Kidney (tissue), 14 donors: Measurements from ENCODE around the gene KRTAP5-1. TPM values are rescaled to one million over a fixed set of nuclear protein-coding genes. Genes with fewer than 3 reads are reported as not detected.

Experiments used
- DNase-seq, 5 donors: peaks; one replicate each; pipeline ENCODE4 v3.0.0-alpha.2; 2013 to 2020
- FAIRE-seq: peaks from 2 replicates; lab custom pipeline; 2012; peaks lifted over from hg19 to GRCh38; lab: Jason Lieb, UNC
- H3K27ac ChIP-seq, 2 donors: one replicate each; pipeline ENCODE4 v1.7.0; 2013; ENCODE audit warnings: low read depth in 2 of 2, low read length in 2 of 2, inconsistent platforms in 1 of 2
- H3K27me3 ChIP-seq: one replicate; pipeline ENCODE4 v1.7.1; 2013; ENCODE audit warnings: low read length, inconsistent platforms; ENCODE audit not compliant: control insufficient read depth, insufficient read depth
- H3K36me3 ChIP-seq, 3 donors: one replicate each; pipeline versions ENCODE4 v1.7.0 to v1.7.1; 2013; ENCODE audit warnings: low read length in 3 of 3, control low read depth in 1 of 3, inconsistent platforms in 1 of 3; ENCODE audit not compliant: insufficient read depth in 3 of 3, control insufficient read depth in 2 of 3
- H3K4me1 ChIP-seq, 3 donors: one replicate each; pipeline versions ENCODE4 v1.7.0 to v1.7.1; 2013; ENCODE audit warnings: low read length in 3 of 3, inconsistent platforms in 1 of 3, low read depth in 1 of 3; ENCODE audit not compliant: control insufficient read depth in 2 of 3, insufficient read depth in 2 of 3
- H3K4me3 ChIP-seq, 3 donors: one replicate each; pipeline versions ENCODE4 v1.7.0 to v1.8.1; 2013; ENCODE audit warnings: low read length in 3 of 3, control low read depth in 1 of 3, inconsistent platforms in 1 of 3
- H3K9ac ChIP-seq, 3 donors: one replicate each; pipeline versions ENCODE4 v1.7.0 to v1.7.1; 2013; ENCODE audit warnings: low read length in 3 of 3, control low read depth in 1 of 3, inconsistent platforms in 1 of 3
- H3K9me3 ChIP-seq, 3 donors: one replicate each; pipeline versions ENCODE4 v1.7.0 to v1.7.1; 2013; ENCODE audit warnings: low read length in 3 of 3, control low read depth in 1 of 3, inconsistent platforms in 1 of 3; ENCODE audit not compliant: control insufficient read depth in 2 of 3, insufficient read depth in 1 of 3
- intact Hi-C: fragments of 100-400 bp; cut with DNase I; formaldehyde crosslinking; loops from one replicate; pipeline ENCODE4 v1.11.1; 2022
- polyA plus RNA-seq: library from polyadenylated mRNA; stranded (reverse); fragments of 350-450 nt; fragmentation: Illumina TruSeq; extraction: RNeasy Lipid Tissue Mini Kit (QIAGEN cat#74804); gene quantifications from one replicate; pipeline ENCODE4 v1.2.3, GENCODE V29; 2014; ENCODE audit warnings: low read depth, low replicate concordance; ENCODE audit not compliant: insufficient read depth
- total RNA-seq: library from RNA; stranded (reverse); fragmentation: NEBNext Ultra II Directional; extraction: Animal tissue kit (Norgen Biotek cat#: 25700); gene quantifications from one replicate; pipeline ENCODE4 v1.2.1, GENCODE V29; 2021
- TF ChIP-seq, protein P1 (sequence below): IDR thresholded peaks from 3 replicates; pipeline ENCODE4 v1.5.1; 2012; ENCODE audit warnings: mild to moderate bottlenecking, moderate library complexity, borderline replicate concordance; ENCODE audit not compliant: insufficient read depth; ENCODE audit errors: extremely low read depth
- donor health status: control.
- donor health status: control.
- donor health status: control.
- donor health status: control.
- donor health status: control.
- donor health status: DM: yes; HTN: yes; CAD: no.
- donor health status: Normal renal cell carcinoma (clear cell type).

KRTAP5-1 gene
- total and polyA plus RNA-seq, 2 donors from 2014 or later, result not detected

DNA sequence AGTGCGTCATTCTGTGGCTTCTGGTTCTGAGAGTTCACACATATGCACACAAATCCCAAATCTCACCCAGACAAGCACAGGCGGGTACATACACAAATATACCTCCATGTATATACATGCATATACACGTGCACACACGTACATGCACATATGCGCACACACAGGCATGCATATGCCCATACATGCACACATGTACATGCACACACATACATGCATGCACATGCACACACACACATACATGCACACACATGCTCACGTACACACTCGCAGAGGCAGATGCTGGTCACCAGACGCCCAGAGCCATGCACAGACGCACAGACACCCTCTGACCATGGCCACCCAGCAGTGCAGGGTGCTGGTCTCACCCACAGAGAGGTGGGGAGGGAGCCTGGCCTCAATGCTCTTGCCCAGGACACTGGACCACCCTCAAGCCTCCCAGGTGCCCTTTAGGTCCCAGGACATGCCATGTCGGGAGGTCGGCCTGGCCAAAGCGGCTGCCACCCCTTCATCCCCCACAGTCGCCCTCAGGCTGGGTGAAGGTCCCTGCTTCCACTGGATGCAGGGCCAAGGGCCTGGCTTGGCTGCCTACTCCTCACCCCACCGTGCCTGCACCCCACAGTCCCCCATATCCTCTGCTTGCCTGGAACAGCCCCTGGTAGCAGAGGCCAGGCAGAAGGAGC, 22.5 kb downstream of the KRTAP5-1 start:
- Histone ChIP-seq H3K4me1 (peaks cover 0 to 19% (median 3%) of the 10 kb centered on the region in 3 donors), H3K27me3 (no peaks in the 10 kb centered on the region), H3K9me3 (no peaks in the 10 kb centered on the region), H3K36me3 (no peaks in the 10 kb centered on the region), H3K4me3 (no peak overlapping the region), H3K9ac (no peak overlapping the region), H3K27ac (no peak overlapping the region)
- intact Hi-C loops, result no loop called here
- FAIRE-seq (no peak), DNase-seq (peak in 1 of 5 donors; percentile 48)
- TF ChIP-seq, protein P1, sequence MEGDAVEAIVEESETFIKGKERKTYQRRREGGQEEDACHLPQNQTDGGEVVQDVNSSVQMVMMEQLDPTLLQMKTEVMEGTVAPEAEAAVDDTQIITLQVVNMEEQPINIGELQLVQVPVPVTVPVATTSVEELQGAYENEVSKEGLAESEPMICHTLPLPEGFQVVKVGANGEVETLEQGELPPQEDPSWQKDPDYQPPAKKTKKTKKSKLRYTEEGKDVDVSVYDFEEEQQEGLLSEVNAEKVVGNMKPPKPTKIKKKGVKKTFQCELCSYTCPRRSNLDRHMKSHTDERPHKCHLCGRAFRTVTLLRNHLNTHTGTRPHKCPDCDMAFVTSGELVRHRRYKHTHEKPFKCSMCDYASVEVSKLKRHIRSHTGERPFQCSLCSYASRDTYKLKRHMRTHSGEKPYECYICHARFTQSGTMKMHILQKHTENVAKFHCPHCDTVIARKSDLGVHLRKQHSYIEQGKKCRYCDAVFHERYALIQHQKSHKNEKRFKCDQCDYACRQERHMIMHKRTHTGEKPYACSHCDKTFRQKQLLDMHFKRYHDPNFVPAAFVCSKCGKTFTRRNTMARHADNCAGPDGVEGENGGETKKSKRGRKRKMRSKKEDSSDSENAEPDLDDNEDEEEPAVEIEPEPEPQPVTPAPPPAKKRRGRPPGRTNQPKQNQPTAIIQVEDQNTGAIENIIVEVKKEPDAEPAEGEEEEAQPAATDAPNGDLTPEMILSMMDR, result no peak

DNA sequence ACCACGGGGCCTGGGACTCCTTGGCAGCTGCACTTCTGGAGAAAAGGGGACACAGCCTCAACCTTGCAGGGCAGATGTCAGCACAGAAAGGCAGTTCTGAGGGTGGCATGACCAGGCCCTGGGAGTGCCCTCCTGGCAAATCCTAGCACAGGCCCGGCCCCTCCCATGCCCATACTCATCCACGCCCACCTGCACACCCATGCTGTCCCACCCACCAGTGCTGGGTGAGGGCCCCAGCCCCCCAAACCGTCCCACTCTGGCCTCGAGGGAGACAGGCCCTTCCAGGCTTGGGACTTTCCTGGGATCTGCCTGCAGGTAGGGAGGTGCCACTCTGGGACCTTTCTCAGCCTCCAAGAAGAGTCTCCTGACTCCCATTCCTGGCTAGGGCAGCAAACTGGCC, 23.1 kb downstream of the KRTAP5-1 start:
- Histone ChIP-seq H3K27me3 (no peaks in the 10 kb centered on the region), H3K4me1 (peaks cover 0 to 21% (median 3%) of the 10 kb centered on the region in 3 donors), H3K9ac (no peak overlapping the region), H3K9me3 (no peaks in the 10 kb centered on the region), H3K4me3 (no peak overlapping the region), H3K36me3 (no peaks in the 10 kb centered on the region), H3K27ac (no peak overlapping the region)
- DNase-seq (no peak), FAIRE-seq (no peak)
- TF ChIP-seq, protein P1, result no peak
- intact Hi-C loops, result no loop called here

DNA sequence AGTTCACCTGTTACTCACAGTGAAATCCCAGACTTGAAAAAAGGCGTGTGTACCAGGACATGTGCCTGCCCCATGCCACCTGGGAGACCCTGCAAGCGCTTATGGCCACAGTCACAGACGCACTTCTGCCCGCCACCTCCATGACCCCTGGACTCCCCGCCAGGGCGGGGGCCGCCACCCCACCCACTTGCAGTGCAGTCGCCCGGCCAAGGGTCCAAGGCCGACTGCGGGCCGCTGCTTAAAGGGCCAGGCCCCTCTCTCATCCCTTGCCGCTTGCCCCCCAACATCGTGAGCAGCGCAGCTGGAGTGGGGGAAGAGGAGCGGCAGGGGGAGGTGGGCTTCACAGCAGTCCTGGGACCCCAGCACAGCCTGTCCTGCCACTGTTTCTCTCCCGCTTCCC, 23.8 kb downstream of the KRTAP5-1 start:
- H3K4me3 ChIP-seq, result no peak overlapping the region
- intact Hi-C loops, result no loop called here
- H3K9ac ChIP-seq, result no peak overlapping the region
- FAIRE-seq, result no peak
- H3K27ac ChIP-seq, result no peak overlapping the region
- no peaks in the 10 kb centered on the region for H3K9me3 ChIP-seq
- H3K36me3 ChIP-seq, result no peaks in the 10 kb centered on the region
- H3K27me3 ChIP-seq, result no peaks in the 10 kb centered on the region
- TF ChIP-seq, protein P1, result no peak
- peaks cover 0 to 21% (median 3%) of the 10 kb centered on the region in 3 donors for H3K4me1 ChIP-seq
- DNase-seq, result peak in 1 of 5 donors; percentile 43
